GM19099 (cell line): ENCODE measurements around the gene DPP7.

Experiments
- POLR2A ChIP-seq: IDR thresholded peaks from 3 replicates; pipeline ENCODE4 v1.6.1; 2011; ENCODE audit warnings: low read depth; ENCODE audit not compliant: insufficient read length; ENCODE audit errors: extremely low read depth

DPP7 gene

GRCh38 chr9:137109250-137110146, 5.0 kb downstream of the DPP7 start:
- no peak for TF ChIP-seq POLR2A

GRCh38 chr9:137108608-137109249, 5.8 kb downstream of the DPP7 start:
- no peak for TF ChIP-seq POLR2A

- no peak for TF ChIP-seq POLR2A
Measured at GRCh38 chr9:137107982-137108381, 6.6 kb downstream of the DPP7 start.

GRCh38 chr9:137107312-137107921, 7.1 kb downstream of the DPP7 start:
- peak; percentile 22 for TF ChIP-seq POLR2A

GRCh38 chr9:137106662-137107250, 7.8 kb downstream of the DPP7 start:
- TF ChIP-seq POLR2A: no peak

GRCh38 chr9:137105814-137106661, 8.5 kb downstream of the DPP7 start:
- no peak for TF ChIP-seq POLR2A

- TF ChIP-seq POLR2A: no peak
Measured at GRCh38 chr9:137103206-137103999, 11.1 kb downstream of the DPP7 start.

GRCh38 chr9:137099231-137099630, 15.3 kb downstream of the DPP7 start:
- TF ChIP-seq POLR2A: no peak

- no peak for TF ChIP-seq POLR2A
Measured at GRCh38 chr9:137097761-137098462, 16.6 kb downstream of the DPP7 start.

GRCh38 chr9:137096785-137097546, 17.6 kb downstream of the DPP7 start:
- TF ChIP-seq POLR2A: no peak

- peak; percentile 43 for TF ChIP-seq POLR2A
Measured at GRCh38 chr9:137095664-137096517, 18.6 kb downstream of the DPP7 start.
